Astrocyte (in vitro differentiated cells and primary cell): ENCODE measurements around the gene FAM124B. TPM values are rescaled to one million over a fixed set of nuclear protein-coding genes. Genes with fewer than 3 reads are reported as not detected.

Source experiments
- DNase-seq: peaks from one replicate; pipeline ENCODE4 v3.0.0-alpha.2; 2010; ENCODE audit warnings: low read depth
- FAIRE-seq: peaks from 2 replicates; lab custom pipeline; 2011; peaks lifted over from hg19 to GRCh38; lab: Jason Lieb, UNC
- H2AFZ ChIP-seq: 2 replicates; pipeline ENCODE4 v1.6.0; 2012; ENCODE audit warnings: low read depth, low read length, inconsistent platforms
- H3K27ac ChIP-seq: 2 replicates; pipeline ENCODE4 v1.5.1; 2011; ENCODE audit warnings: low read depth, low read length, inconsistent platforms
- H3K27me3 ChIP-seq: 2 replicates; pipeline ENCODE4 v1.6.0; 2011; ENCODE audit warnings: low read length, inconsistent platforms; ENCODE audit not compliant: insufficient read depth
- H3K36me3 ChIP-seq: 2 replicates; pipeline ENCODE4 v1.5.1; 2011; ENCODE audit warnings: low read length, inconsistent platforms; ENCODE audit not compliant: insufficient read depth
- H3K4me1 ChIP-seq: 2 replicates; pipeline ENCODE4 v1.5.1; 2011; ENCODE audit warnings: low read length, inconsistent platforms; ENCODE audit not compliant: insufficient read depth
- H3K4me2 ChIP-seq: 2 replicates; pipeline ENCODE4 v1.6.0; 2012; ENCODE audit warnings: low read length, inconsistent platforms
- H3K4me3 ChIP-seq: 2 replicates; pipeline ENCODE4 v1.5.1; 2011; ENCODE audit warnings: low read depth, mild to moderate bottlenecking, low read length, inconsistent platforms; ENCODE audit not compliant: insufficient read depth
- H3K79me2 ChIP-seq: 2 replicates; pipeline ENCODE4 v1.6.0; 2012; ENCODE audit warnings: mild to moderate bottlenecking, low read length, inconsistent platforms; ENCODE audit not compliant: insufficient read depth
- H3K9ac ChIP-seq: 2 replicates; pipeline ENCODE4 v1.6.0; 2012; ENCODE audit warnings: mild to moderate bottlenecking, low read length, inconsistent platforms
- H3K9me3 ChIP-seq: 2 replicates; pipeline ENCODE4 v1.5.1; 2012; ENCODE audit warnings: low read depth, mild to moderate bottlenecking, low read length, inconsistent platforms; ENCODE audit not compliant: insufficient read depth
- H4K20me1 ChIP-seq: 2 replicates; pipeline ENCODE4 v1.6.0; 2012; ENCODE audit warnings: low read length, inconsistent platforms; ENCODE audit not compliant: insufficient read depth
- H3K27ac Mint-ChIP-seq: one replicate; pipeline ENCODE4 v1.8.0; 2021; ENCODE audit warnings: mild to moderate bottlenecking, mixed read lengths; ENCODE audit not compliant: unreplicated experiment
- H3K27me3 Mint-ChIP-seq: one replicate; pipeline ENCODE4 v1.8.0; 2021; ENCODE audit warnings: low read depth, mixed read lengths; ENCODE audit not compliant: unreplicated experiment
- H3K36me3 Mint-ChIP-seq: one replicate; pipeline ENCODE4 v1.8.0; 2021; ENCODE audit warnings: low read depth, mixed read lengths; ENCODE audit not compliant: unreplicated experiment
- H3K4me1 Mint-ChIP-seq: one replicate; pipeline ENCODE4 v1.8.0; 2021; ENCODE audit warnings: low read depth, mixed read lengths; ENCODE audit not compliant: unreplicated experiment
- H3K4me3 Mint-ChIP-seq: one replicate; pipeline ENCODE4 v1.8.0; 2021; ENCODE audit warnings: mild to moderate bottlenecking, moderate library complexity, mixed read lengths; ENCODE audit not compliant: unreplicated experiment
- H3K9me3 Mint-ChIP-seq: one replicate; pipeline ENCODE4 v1.8.0; 2021; ENCODE audit warnings: mild to moderate bottlenecking, mixed read lengths; ENCODE audit not compliant: unreplicated experiment
- EZH2 ChIP-seq: IDR thresholded peaks from 2 replicates; pipeline ENCODE4 v1.6.1; 2012; ENCODE audit warnings: mild to moderate bottlenecking, low read length, inconsistent platforms; ENCODE audit not compliant: insufficient read depth
- total RNA-seq: library from RNA; stranded (reverse); gene quantifications from 2 replicates; pipeline ENCODE4 v1.2.1, GENCODE V29; 2021
- TF ChIP-seq, protein P1 (sequence below): IDR thresholded peaks from 2 replicates; pipeline ENCODE4 v1.5.1; 2011; ENCODE audit warnings: low read depth, mild to moderate bottlenecking, inconsistent platforms, low read length, moderate library complexity; ENCODE audit not compliant: insufficient read depth

The FAM124B gene
- total RNA-seq, 1 donor from 2014 or later = not detected

DNA sequence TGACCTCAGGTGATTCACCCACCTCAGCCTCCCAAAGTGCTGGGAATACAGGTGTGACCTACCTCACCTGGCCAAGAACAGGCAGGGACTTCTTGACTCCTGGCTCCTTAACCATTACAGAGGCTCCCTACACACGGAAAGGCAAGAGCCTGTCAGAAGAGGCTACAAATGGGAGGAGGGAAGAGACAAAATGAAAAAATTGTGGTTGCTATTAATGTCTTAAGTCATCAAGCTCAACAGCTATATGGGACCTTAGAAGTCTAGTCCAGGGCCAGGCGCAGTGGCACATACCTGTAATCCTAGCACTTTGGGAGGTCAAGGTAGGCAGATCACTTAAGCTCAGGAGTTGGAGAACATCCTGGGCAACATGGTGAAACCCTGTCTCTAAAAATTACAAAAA lies 11.5 kb upstream of the FAM124B start:
- Histone ChIP-seq H3K9me3 (no peaks in the 10 kb centered on the region), H3K27me3 (no peaks in the 10 kb centered on the region), H3K9ac (no peak overlapping the region), H3K4me3 (no peak overlapping the region), H3K4me1 (peaks cover 2% of the 10 kb centered on the region), H3K79me2 (no peaks in the 10 kb centered on the region), H4K20me1 (no peaks in the 10 kb centered on the region), H2AFZ (no peak overlapping the region), H3K27ac (no peak overlapping the region), H3K4me2 (no peak overlapping the region), H3K36me3 (no peaks in the 10 kb centered on the region)
- Mint-ChIP-seq H3K4me1 (peaks cover 10% of the 10 kb centered on the region), H3K27ac (no peak overlapping the region), H3K4me3 (no peak overlapping the region), H3K36me3 (no peaks in the 10 kb centered on the region), H3K9me3 (peaks cover 2% of the 10 kb centered on the region), H3K27me3 (peaks cover 2% of the 10 kb centered on the region)
- DNase-seq (no peak), FAIRE-seq (no peak)
- no peak for TF ChIP-seq EZH2
- TF ChIP-seq, protein P1, sequence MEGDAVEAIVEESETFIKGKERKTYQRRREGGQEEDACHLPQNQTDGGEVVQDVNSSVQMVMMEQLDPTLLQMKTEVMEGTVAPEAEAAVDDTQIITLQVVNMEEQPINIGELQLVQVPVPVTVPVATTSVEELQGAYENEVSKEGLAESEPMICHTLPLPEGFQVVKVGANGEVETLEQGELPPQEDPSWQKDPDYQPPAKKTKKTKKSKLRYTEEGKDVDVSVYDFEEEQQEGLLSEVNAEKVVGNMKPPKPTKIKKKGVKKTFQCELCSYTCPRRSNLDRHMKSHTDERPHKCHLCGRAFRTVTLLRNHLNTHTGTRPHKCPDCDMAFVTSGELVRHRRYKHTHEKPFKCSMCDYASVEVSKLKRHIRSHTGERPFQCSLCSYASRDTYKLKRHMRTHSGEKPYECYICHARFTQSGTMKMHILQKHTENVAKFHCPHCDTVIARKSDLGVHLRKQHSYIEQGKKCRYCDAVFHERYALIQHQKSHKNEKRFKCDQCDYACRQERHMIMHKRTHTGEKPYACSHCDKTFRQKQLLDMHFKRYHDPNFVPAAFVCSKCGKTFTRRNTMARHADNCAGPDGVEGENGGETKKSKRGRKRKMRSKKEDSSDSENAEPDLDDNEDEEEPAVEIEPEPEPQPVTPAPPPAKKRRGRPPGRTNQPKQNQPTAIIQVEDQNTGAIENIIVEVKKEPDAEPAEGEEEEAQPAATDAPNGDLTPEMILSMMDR = no peak

DNA sequence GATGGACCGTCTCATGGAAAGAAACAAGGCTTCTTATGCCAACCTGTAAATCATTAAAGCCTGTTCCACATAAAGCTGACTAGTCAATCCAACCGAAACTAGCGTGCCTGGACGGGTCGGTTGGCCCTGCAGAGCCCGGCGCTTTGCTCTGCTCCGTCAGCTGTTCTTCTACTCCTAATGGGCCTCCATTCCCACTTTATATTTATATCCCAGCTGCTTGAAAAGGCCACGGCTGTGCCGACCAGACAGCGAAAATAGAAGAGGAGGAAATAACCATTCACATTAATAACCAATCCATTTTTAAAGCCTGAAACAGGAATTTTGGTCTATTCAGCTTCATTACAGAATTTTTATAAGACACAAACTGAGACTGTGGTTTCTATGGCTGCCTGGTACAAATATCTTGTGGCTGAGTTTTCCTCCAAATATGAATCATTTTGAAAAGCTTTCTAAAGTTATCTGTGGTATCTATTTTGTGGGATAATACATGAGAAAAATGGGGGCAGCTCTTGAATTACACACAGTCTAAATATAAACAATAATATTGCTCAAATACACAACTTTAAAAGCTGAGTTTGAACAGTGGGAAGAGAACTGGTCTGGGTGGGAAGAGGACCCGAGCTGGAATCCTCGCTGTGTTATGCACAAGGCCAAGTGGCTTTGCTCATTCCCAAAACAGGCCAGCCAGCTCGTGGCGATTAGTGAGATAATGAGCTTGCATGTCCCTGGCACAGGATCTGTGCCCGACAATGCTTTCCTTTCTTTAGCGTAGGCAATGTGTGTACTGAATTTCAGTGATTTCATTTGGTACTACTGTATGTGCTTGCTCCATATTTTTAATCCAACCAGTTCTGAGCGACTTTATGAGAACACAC lies 10.5 kb upstream of the FAM124B start:
- Histone ChIP-seq H3K4me2 (peak overlapping the region; percentile 39), H3K4me1 (peaks cover 2% of the 10 kb centered on the region), H3K79me2 (no peaks in the 10 kb centered on the region), H4K20me1 (no peaks in the 10 kb centered on the region), H3K36me3 (no peaks in the 10 kb centered on the region), H3K27ac (peak overlapping the region; percentile 7), H3K9me3 (no peaks in the 10 kb centered on the region), H3K27me3 (no peaks in the 10 kb centered on the region), H3K4me3 (no peak overlapping the region), H2AFZ (peak overlapping the region; percentile 11), H3K9ac (no peak overlapping the region)
- Mint-ChIP-seq H3K27me3 (peaks cover 2% of the 10 kb centered on the region), H3K9me3 (peaks cover 2% of the 10 kb centered on the region), H3K27ac (no peak overlapping the region), H3K4me1 (peaks cover 8% of the 10 kb centered on the region), H3K4me3 (no peak overlapping the region), H3K36me3 (no peaks in the 10 kb centered on the region)
- DNase-seq (peak; percentile 77), FAIRE-seq (no peak)
- TF ChIP-seq EZH2 = no peak
- TF ChIP-seq, protein P1 = no peak
